OCI-LY7 (cell line): ENCODE results near the gene PIEZO2. TPM values are rescaled to one million over a fixed set of nuclear protein-coding genes. Genes with fewer than 3 reads are reported as not detected.

Source experiments
- BruUV-seq: library from RNA; stranded (reverse); fragments of 400-500 nt; replicated peaks from 2 replicates; lab custom pipeline; 2021; lab: Mats Ljungman, UMichigan
- CTCF ChIA-PET: fragments of 300-600 bp; sonication (Branson Sonifier 250); formaldehyde crosslinking; loops from one replicate; lab custom pipeline; 2022; ENCODE audit warnings: antibody characterized with exemption; ENCODE audit not compliant: unreplicated experiment; lab: Charles Lee
- POLR2A ChIA-PET: fragments of 300-600 bp; sonication (Branson Sonifier 250); formaldehyde crosslinking; loops from one replicate; lab custom pipeline; 2022; ENCODE audit warnings: antibody characterized with exemption; lab: Charles Lee
- DNase-seq: peaks from one replicate; pipeline ENCODE4 v3.0.0-alpha.2; 2015; ENCODE audit warnings: low spot score
- H2AFZ ChIP-seq: fragments of 200-600 bp; sonication (generic), shearing (Covaris generic); 2 replicates; pipeline ENCODE4 v1.6.1; 2014; ENCODE audit warnings: mild to moderate bottlenecking, antibody characterized with exemption, low read length, moderate library complexity
- H3K27ac ChIP-seq: fragments of 200-600 bp; sonication (generic); 2 replicates; pipeline ENCODE4 v1.5.1; 2014; ENCODE audit warnings: mixed run types, low read depth, mild to moderate bottlenecking, moderate library complexity, low read length, inconsistent platforms; ENCODE audit not compliant: poor library complexity, severe bottlenecking
- H3K36me3 ChIP-seq: fragments of 200-600 bp; sonication (generic); 2 replicates; pipeline ENCODE4 v1.6.1; 2014; ENCODE audit warnings: mild to moderate bottlenecking, antibody characterized with exemption, low read length, moderate library complexity, mixed read lengths; ENCODE audit not compliant: insufficient read depth
- H3K4me1 ChIP-seq: fragments of 200-600 bp; sonication (generic); 2 replicates; pipeline ENCODE4 v1.5.1; 2014; ENCODE audit warnings: mild to moderate bottlenecking, low read length; ENCODE audit not compliant: insufficient read depth, poor library complexity, severe bottlenecking
- H3K4me2 ChIP-seq: fragments of 200-600 bp; sonication (generic); 2 replicates; pipeline ENCODE4 v1.6.1; 2014; ENCODE audit warnings: mild to moderate bottlenecking, low read length
- H3K4me3 ChIP-seq: fragments of 200-600 bp; sonication (generic); 2 replicates; pipeline ENCODE4 v1.5.1; 2014; ENCODE audit warnings: mild to moderate bottlenecking, low read depth, low read length; ENCODE audit not compliant: poor library complexity, severe bottlenecking
- H3K79me2 ChIP-seq: fragments of 200-600 bp; sonication (generic); 2 replicates; pipeline ENCODE4 v1.6.1; 2016; ENCODE audit warnings: low read depth, mild to moderate bottlenecking, low read length, moderate library complexity, mixed read lengths; ENCODE audit not compliant: insufficient read depth
- H3K9me2 ChIP-seq: fragments of 200-600 bp; sonication (generic); 2 replicates; pipeline ENCODE4 v1.6.1; 2016; ENCODE audit warnings: mild to moderate bottlenecking, low read length, mixed read lengths; ENCODE audit not compliant: insufficient read depth
- H3K9me3 ChIP-seq: fragments of 200-600 bp; sonication (generic); 2 replicates; pipeline ENCODE4 v1.6.1; 2014; ENCODE audit warnings: mild to moderate bottlenecking, mixed run types, low read length, mixed read lengths
- H4K20me1 ChIP-seq: fragments of 200-600 bp; sonication (generic); 2 replicates; pipeline ENCODE4 v1.6.1; 2014; ENCODE audit warnings: mild to moderate bottlenecking, antibody characterized with exemption, low read length, moderate library complexity, mixed read lengths; ENCODE audit not compliant: insufficient read depth
- CTCF ChIP-seq: fragments of 200-600 bp; sonication (generic); conservative IDR thresholded peaks from 2 replicates; pipeline ENCODE4 v1.5.1; 2014; ENCODE audit warnings: mild to moderate bottlenecking, antibody characterized with exemption, low read length, moderate library complexity, mixed read lengths
- EZH2phosphoT487 ChIP-seq: fragments of 200-600 bp; sonication (generic); IDR thresholded peaks from 2 replicates; pipeline ENCODE4 v1.6.1; 2018; ENCODE audit warnings: low read depth, borderline replicate concordance, mild to moderate bottlenecking, mixed run types, antibody characterized with exemption, low read length, moderate library complexity, mixed read lengths
- intact Hi-C: fragments of 100-400 bp; cut with micrococcal nuclease; formaldehyde crosslinking; loops from one replicate; pipeline ENCODE4 v1.10.0; 2022; ENCODE audit not compliant: unreplicated experiment
- total RNA-seq, 2 experiments: library from RNA; depleted of rRNA in 1 of 2; stranded (reverse); fragments of >200 nt in 1 of 2; shearing (Covaris generic) in 1 of 2; gene quantifications; 2 replicates each; pipeline ENCODE4 v1.2.3, GENCODE V29; 2014 to 2022

Gene PIEZO2
- total RNA-seq, 2 experiments from 2014 or later: 0.95 to 3.3 TPM

GRCh38 chr18:10767658-10768057, 381.7 kb downstream of the PIEZO2 start:
- ChIA-PET POLR2A (interaction anchor here (0.6 kb wide), 1 partner anchor 11 kb away, joined by 3 read pairs; no protein-coding TSS in a partner anchor), CTCF (no interaction called here)
- H3K79me2 ChIP-seq: no peaks in the 10 kb centered on the region
- no peaks in the 10 kb centered on the region for H3K36me3 ChIP-seq
- TF ChIP-seq CTCF (no peak), EZH2phosphoT487 (no peak)
- intact Hi-C loops: no loop called here
- no peak overlapping the region for H3K27ac ChIP-seq
- no peaks in the 10 kb centered on the region for H3K4me1 ChIP-seq
- no peaks in the 10 kb centered on the region for H4K20me1 ChIP-seq
- no peaks in the 10 kb centered on the region for H3K9me3 ChIP-seq
- no peak overlapping the region for H3K4me3 ChIP-seq
- H3K4me2 ChIP-seq: no peak overlapping the region
- BruUV-seq: no TSS peak
- H3K9me2 ChIP-seq: no peaks in the 10 kb centered on the region
- no peak overlapping the region for H2AFZ ChIP-seq
- DNase-seq: no peak

GRCh38 chr18:10760986-10761385, 388.4 kb downstream of the PIEZO2 start:
- H3K79me2 ChIP-seq: no peaks in the 10 kb centered on the region
- H3K9me2 ChIP-seq: no peaks in the 10 kb centered on the region
- TF ChIP-seq EZH2phosphoT487 (no peak), CTCF (no peak)
- H3K9me3 ChIP-seq: no peaks in the 10 kb centered on the region
- no peaks in the 10 kb centered on the region for H4K20me1 ChIP-seq
- intact Hi-C loops: no loop called here
- H3K4me3 ChIP-seq: no peak overlapping the region
- CTCF ChIA-PET: no interaction called here
- no peak for DNase-seq
- POLR2A ChIA-PET: no interaction called here
- H3K36me3 ChIP-seq: no peaks in the 10 kb centered on the region
- no peak overlapping the region for H3K27ac ChIP-seq
- BruUV-seq: no TSS peak
- H3K4me1 ChIP-seq: no peaks in the 10 kb centered on the region
- H3K4me2 ChIP-seq: no peak overlapping the region
- H2AFZ ChIP-seq: no peak overlapping the region

GRCh38 chr18:10759241-10759640, 390.1 kb downstream of the PIEZO2 start:
- ChIA-PET POLR2A (no interaction called here), CTCF (no interaction called here)
- Histone ChIP-seq H4K20me1 (no peaks in the 10 kb centered on the region), H2AFZ (no peak overlapping the region), H3K9me2 (no peaks in the 10 kb centered on the region), H3K4me2 (no peak overlapping the region), H3K4me3 (no peak overlapping the region), H3K27ac (no peak overlapping the region), H3K36me3 (no peaks in the 10 kb centered on the region), H3K4me1 (no peaks in the 10 kb centered on the region), H3K9me3 (no peaks in the 10 kb centered on the region), H3K79me2 (no peaks in the 10 kb centered on the region)
- no TSS peak for BruUV-seq
- intact Hi-C loops: no loop called here
- TF ChIP-seq EZH2phosphoT487 (no peak), CTCF (no peak)
- DNase-seq: no peak
